ENCODE results near the gene MACROD2.

Gene MACROD2

DNA sequence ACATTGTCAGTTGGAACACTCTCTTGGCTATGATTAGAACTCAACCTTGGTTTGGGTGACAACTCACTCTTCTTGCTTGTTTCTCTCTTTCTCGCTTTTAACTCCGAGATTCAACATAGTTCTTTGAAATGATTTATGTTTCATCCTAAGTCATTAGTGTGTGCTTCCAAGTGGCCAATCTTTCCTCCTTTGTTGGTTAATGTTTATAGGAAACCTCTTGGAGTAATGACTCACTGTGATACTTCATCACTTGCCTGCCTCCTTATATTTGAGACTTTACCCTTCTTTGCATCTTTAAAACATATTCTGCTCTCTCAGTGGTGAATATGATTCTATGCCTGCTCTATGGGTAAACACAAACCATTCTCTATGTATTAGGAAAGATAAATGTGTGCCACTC is 621.8 kb downstream of the MACROD2 start:
- no peak for DNase-seq (ENCODE audit: extremely low read depth, insufficient read length)
- H3K4me3 ChIP-seq (replicated peaks; ENCODE audit: low read depth, low read length): no peak overlapping the region
- TF ChIP-seq, protein P1, sequence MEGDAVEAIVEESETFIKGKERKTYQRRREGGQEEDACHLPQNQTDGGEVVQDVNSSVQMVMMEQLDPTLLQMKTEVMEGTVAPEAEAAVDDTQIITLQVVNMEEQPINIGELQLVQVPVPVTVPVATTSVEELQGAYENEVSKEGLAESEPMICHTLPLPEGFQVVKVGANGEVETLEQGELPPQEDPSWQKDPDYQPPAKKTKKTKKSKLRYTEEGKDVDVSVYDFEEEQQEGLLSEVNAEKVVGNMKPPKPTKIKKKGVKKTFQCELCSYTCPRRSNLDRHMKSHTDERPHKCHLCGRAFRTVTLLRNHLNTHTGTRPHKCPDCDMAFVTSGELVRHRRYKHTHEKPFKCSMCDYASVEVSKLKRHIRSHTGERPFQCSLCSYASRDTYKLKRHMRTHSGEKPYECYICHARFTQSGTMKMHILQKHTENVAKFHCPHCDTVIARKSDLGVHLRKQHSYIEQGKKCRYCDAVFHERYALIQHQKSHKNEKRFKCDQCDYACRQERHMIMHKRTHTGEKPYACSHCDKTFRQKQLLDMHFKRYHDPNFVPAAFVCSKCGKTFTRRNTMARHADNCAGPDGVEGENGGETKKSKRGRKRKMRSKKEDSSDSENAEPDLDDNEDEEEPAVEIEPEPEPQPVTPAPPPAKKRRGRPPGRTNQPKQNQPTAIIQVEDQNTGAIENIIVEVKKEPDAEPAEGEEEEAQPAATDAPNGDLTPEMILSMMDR (IDR thresholded peaks at IDR 0.05; ENCODE audit: insufficient read depth, low read length, poor library complexity, severe bottlenecking): no peak
- H3K27me3 ChIP-seq (replicated peaks; ENCODE audit: control insufficient read depth, insufficient read depth, low read length): no peaks in the 10 kb centered on the region
- no peaks in the 10 kb centered on the region for H3K36me3 ChIP-seq (ENCODE audit: control insufficient read depth, insufficient read depth, low read length)

GRCh38 chr20:14619411-14619810 is 624.1 kb downstream of the MACROD2 start:
- no peaks in the 10 kb centered on the region for H3K27me3 ChIP-seq (replicated peaks; ENCODE audit: control insufficient read depth, insufficient read depth, low read length)
- TF ChIP-seq, protein P1 (IDR thresholded peaks at IDR 0.05; ENCODE audit: insufficient read depth, low read length, poor library complexity, severe bottlenecking): no peak
- H3K36me3 ChIP-seq (ENCODE audit: control insufficient read depth, insufficient read depth, low read length): no peaks in the 10 kb centered on the region
- no peak overlapping the region for H3K4me3 ChIP-seq (replicated peaks; ENCODE audit: low read depth, low read length)
- DNase-seq (ENCODE audit: extremely low read depth, insufficient read length): no peak

GRCh38 chr20:14622796-14623195 is 627.5 kb downstream of the MACROD2 start:
- H3K4me3 ChIP-seq (replicated peaks; ENCODE audit: low read depth, low read length): no peak overlapping the region
- TF ChIP-seq, protein P1 (IDR thresholded peaks at IDR 0.05; ENCODE audit: insufficient read depth, low read length, poor library complexity, severe bottlenecking): no peak
- no peak for DNase-seq (ENCODE audit: extremely low read depth, insufficient read length)
- no peaks in the 10 kb centered on the region; the same call in 1 of the 2 replicates for H3K27me3 ChIP-seq (replicated peaks; ENCODE audit: control insufficient read depth, insufficient read depth, low read length)
- no peaks in the 10 kb centered on the region for H3K36me3 ChIP-seq (ENCODE audit: control insufficient read depth, insufficient read depth, low read length)

- H3K4me3 ChIP-seq (replicated peaks; ENCODE audit: low read depth, low read length): no peak overlapping the region
- TF ChIP-seq, protein P1 (IDR thresholded peaks at IDR 0.05; ENCODE audit: insufficient read depth, low read length, poor library complexity, severe bottlenecking): no peak
- DNase-seq (ENCODE audit: extremely low read depth, insufficient read length): no peak
- no peaks in the 10 kb centered on the region; the same call in 1 of the 2 replicates for H3K27me3 ChIP-seq (replicated peaks; ENCODE audit: control insufficient read depth, insufficient read depth, low read length)
- no peaks in the 10 kb centered on the region for H3K36me3 ChIP-seq (ENCODE audit: control insufficient read depth, insufficient read depth, low read length)
Observed at GRCh38 chr20:14631011-14631410, 635.7 kb downstream of the MACROD2 start.

DNA sequence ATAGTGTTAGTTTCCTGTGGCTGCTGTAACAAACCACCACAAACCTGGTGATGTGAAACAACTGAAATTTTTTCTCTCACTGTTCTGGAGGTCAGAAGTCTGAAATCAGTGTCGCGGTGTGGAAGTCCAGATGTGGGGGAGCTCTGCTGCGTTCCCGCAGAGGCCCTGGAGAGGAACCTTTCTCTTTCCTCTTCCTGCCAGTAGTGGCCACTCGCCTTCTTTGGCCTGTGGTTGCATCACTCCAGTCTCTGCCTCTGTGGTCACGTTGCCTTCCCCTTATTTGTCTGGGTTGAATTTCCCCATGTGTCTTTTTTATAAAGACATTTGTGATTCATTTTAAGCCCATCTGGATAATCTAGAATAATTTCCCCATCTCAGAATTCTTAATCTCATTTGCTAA is 637.6 kb downstream of the MACROD2 start:
- H3K27me3 ChIP-seq (replicated peaks; ENCODE audit: control insufficient read depth, insufficient read depth, low read length): no peaks in the 10 kb centered on the region
- H3K4me3 ChIP-seq (replicated peaks; ENCODE audit: low read depth, low read length): no peak overlapping the region
- TF ChIP-seq, protein P1 (IDR thresholded peaks at IDR 0.05; ENCODE audit: insufficient read depth, low read length, poor library complexity, severe bottlenecking): no peak
- H3K36me3 ChIP-seq (ENCODE audit: control insufficient read depth, insufficient read depth, low read length): no peaks in the 10 kb centered on the region
- no peak for DNase-seq (ENCODE audit: extremely low read depth, insufficient read length)

GRCh38 chr20:14633507-14633906 is 638.2 kb downstream of the MACROD2 start:
- Histone ChIP-seq H3K36me3 (ENCODE audit: control insufficient read depth, insufficient read depth, low read length) (no peaks in the 10 kb centered on the region), H3K4me3 (replicated peaks; ENCODE audit: low read depth, low read length) (no peak overlapping the region), H3K27me3 (replicated peaks; ENCODE audit: control insufficient read depth, insufficient read depth, low read length) (no peaks in the 10 kb centered on the region)
- no peak for DNase-seq (ENCODE audit: extremely low read depth, insufficient read length)
- TF ChIP-seq, protein P1 (IDR thresholded peaks at IDR 0.05; ENCODE audit: insufficient read depth, low read length, poor library complexity, severe bottlenecking): no peak

All from GM06990 (cell line).